LNCaP clone FGC (cell line): ENCODE data around the gene ITPR2.

Experiments
- DNase-seq: peaks from one replicate; pipeline ENCODE4 v3.0.0-alpha.2; 2011; ENCODE audit warnings: low read depth
- H3K4me3 ChIP-seq: 2 replicates; pipeline ENCODE4 v1.5.1; 2011; ENCODE audit warnings: mild to moderate bottlenecking, low read depth, low read length, control low read depth
- TF ChIP-seq, protein P1 (sequence below): IDR thresholded peaks from 2 replicates; pipeline ENCODE4 v1.5.1; 2012; ENCODE audit warnings: mild to moderate bottlenecking; ENCODE audit not compliant: control insufficient read depth, insufficient read depth; ENCODE audit errors: extremely low read depth

ITPR2 gene

DNA sequence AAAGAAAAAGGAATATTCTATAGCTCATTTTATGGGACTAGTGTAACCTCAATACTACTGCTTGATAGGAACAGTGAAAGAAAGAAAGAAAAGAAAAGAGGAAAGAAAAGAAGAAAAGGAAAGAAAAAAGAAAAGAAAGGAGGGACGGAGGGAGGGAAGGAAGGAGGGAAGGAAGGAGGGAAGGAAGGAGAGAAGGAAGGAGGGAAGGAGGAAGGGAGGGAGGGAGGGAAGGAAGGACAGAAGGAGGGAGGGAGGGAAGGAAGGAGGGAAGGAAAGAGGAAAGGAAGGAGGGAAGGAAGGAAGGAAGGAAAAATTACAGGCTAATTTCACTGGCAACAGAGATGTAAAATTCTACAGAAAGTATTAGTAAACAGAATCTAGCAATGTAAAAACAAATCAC lies 215.5 kb downstream of the ITPR2 start:
- H3K4me3 ChIP-seq: no peak overlapping the region
- TF ChIP-seq, protein P1, sequence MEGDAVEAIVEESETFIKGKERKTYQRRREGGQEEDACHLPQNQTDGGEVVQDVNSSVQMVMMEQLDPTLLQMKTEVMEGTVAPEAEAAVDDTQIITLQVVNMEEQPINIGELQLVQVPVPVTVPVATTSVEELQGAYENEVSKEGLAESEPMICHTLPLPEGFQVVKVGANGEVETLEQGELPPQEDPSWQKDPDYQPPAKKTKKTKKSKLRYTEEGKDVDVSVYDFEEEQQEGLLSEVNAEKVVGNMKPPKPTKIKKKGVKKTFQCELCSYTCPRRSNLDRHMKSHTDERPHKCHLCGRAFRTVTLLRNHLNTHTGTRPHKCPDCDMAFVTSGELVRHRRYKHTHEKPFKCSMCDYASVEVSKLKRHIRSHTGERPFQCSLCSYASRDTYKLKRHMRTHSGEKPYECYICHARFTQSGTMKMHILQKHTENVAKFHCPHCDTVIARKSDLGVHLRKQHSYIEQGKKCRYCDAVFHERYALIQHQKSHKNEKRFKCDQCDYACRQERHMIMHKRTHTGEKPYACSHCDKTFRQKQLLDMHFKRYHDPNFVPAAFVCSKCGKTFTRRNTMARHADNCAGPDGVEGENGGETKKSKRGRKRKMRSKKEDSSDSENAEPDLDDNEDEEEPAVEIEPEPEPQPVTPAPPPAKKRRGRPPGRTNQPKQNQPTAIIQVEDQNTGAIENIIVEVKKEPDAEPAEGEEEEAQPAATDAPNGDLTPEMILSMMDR: no peak
- no peak for DNase-seq

DNA sequence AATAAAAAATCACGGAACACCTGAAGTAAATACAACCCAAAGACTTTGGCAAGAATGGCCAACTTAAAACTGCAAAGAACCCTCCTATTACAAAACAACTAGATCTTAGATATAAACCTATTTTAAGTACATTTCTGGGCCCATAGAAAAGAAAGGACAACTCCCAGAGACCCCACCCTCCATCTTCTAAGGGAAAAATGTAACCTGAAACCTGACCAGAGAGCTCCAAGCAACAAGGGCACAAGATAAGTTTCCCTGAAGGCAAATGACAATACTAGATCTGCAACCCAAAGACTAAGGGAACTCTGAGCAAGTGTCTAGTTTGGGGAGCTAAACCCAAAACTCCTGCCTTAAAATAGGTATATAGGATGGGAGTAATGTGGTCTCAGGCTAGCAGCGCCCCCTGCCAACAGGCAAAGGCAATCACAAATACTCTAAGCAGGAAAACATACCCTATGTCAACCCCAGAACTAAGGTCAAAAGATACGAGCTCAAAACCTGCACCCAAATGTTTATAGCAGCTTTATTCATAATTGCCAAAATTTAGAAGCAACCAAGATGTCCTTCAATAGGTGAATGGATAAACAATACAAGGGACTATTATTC lies 218.9 kb downstream of the ITPR2 start:
- no peak for DNase-seq
- TF ChIP-seq, protein P1: peak; percentile 65
- no peak overlapping the region for H3K4me3 ChIP-seq

DNA sequence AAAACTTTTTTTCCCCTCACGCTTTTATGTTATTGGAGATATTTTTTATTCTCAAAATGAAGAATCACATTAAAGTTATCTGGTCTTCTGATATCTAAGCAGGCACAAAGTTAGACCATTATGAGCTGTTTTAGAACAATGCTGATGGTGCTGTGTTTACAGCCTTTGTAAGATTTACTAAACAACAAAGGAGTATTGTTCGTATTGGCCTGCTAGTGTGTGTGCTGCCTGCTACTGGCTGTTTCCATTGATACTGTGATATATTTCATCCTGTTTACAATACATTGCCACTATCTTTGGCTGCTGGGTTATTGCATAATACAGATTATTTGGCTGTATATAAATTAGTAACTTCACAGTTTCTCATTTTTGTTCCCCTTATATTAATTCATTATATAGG lies 220.8 kb downstream of the ITPR2 start:
- TF ChIP-seq, protein P1: no peak
- DNase-seq: no peak
- no peak overlapping the region for H3K4me3 ChIP-seq

DNA sequence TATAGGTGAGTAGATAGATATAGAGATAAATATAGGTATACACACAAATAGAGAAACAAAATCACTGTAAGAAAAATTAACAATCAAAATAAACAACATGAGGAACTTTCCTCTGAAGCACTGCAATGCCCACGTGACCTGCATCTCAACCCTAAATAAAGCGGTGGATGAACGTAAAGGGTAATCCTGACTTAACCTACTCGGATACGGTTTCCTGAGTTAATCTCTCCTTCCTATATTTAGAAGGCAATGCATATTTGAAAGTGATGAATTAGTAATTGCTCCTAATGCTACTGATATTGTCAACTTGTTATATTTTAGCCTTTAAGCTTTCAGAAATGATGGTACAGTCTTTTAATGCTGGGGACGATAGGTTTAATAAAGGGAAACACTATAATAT lies 221.4 kb downstream of the ITPR2 start:
- DNase-seq: no peak
- no peak overlapping the region for H3K4me3 ChIP-seq
- TF ChIP-seq, protein P1: no peak

DNA sequence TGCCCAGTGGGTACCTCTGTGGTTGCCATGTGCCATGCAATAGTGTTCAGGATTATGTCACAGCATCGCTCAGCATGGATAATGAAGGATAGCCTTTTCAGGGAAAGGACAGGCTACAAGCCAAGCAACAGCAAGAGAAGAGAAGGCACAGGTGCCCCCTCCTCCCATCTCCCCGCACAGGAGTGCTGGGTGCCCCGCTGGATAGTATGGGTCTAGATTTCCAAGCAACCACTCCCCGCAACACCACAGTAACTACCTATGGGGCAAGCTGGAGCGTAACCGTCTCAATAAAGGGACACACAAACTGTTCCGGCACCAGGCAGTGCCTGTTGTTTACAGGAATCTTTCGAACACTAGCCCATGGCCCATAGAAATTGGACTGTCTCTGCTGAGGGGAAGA lies 222.2 kb downstream of the ITPR2 start:
- TF ChIP-seq, protein P1: no peak
- no peak for DNase-seq
- no peak overlapping the region for H3K4me3 ChIP-seq

DNA sequence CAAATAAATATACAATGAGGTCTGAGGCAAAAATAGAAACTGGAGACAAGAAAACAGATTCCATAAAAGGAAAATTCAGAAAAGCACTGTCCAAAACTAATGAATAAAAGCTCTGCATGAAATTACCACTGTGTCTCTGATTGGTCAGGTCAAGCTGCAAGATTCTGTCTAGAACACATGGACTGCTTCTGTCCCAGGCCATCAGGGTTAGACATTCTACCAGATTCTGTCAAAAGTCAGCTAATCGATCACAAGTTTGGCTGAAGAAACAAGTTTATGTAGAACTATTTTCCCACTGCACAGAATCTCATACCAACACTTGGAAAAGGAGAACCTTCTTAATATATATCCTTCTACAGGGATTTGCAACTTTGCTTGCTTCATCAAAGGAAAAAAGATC lies 223.0 kb downstream of the ITPR2 start:
- H3K4me3 ChIP-seq: no peak overlapping the region
- TF ChIP-seq, protein P1: no peak
- DNase-seq: no peak

DNA sequence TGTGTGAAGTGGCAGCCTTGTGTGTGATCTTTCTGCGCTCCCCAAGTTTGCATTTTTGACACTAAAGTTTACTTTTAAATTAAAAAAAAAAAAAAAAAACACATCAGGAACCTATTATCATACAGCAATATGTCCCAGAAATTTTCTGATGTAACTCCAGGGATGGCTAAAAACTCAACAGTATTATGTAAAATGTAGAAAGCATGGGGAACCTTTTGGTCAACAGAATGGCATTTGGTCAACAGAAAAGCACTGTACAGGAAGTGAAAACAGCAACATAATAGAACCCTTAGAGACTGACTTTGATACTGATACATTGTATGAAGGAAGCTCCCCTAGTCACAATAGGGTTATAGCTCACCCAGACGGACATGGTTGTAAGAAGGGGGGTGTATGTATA lies 224.3 kb downstream of the ITPR2 start:
- TF ChIP-seq, protein P1: no peak
- no peak for DNase-seq

More for the DNA sequence above, 224.3 kb downstream of the ITPR2 start:
- H3K4me3 ChIP-seq: no peak overlapping the region
